Fibroblast of the conjunctiva (primary cell): Measurements from ENCODE around the gene FUT2.

Experiments used
- DNase-seq: peaks from one replicate; pipeline ENCODE4 v3.0.0-alpha.2; 2010; ENCODE audit warnings: low read depth

Gene FUT2

GRCh38 chr19:48726556-48726955, 30.8 kb downstream of the FUT2 start:
- DNase-seq: no peak

- no peak for DNase-seq
Measured at GRCh38 chr19:48728911-48729664, 33.3 kb downstream of the FUT2 start.

- DNase-seq: no peak
Measured at GRCh38 chr19:48731452-48731851, 35.7 kb downstream of the FUT2 start.

GRCh38 chr19:48734625-48735024, 38.9 kb downstream of the FUT2 start:
- DNase-seq: no peak

- DNase-seq: no peak
Measured at GRCh38 chr19:48735031-48735615, 39.4 kb downstream of the FUT2 start.

- DNase-seq: no peak
Measured at GRCh38 chr19:48737360-48737998, 41.7 kb downstream of the FUT2 start.

GRCh38 chr19:48738557-48739403, 43.0 kb downstream of the FUT2 start:
- peak; percentile 46 for DNase-seq

- DNase-seq: no peak
Measured at GRCh38 chr19:48739404-48740163, 43.8 kb downstream of the FUT2 start.

GRCh38 chr19:48740164-48740972, 44.6 kb downstream of the FUT2 start, which contains the start of gene RASIP1:
Gene RASIP1, minus strand, starts transcription at chr19:48740610. Its CDS starts 328 bp downstream, at chr19:48740282.
- DNase-seq: no peak

- DNase-seq: no peak
Measured at GRCh38 chr19:48741129-48741999, 45.6 kb downstream of the FUT2 start.

- DNase-seq: no peak
Measured at GRCh38 chr19:48742096-48742495, 46.3 kb downstream of the FUT2 start.

- DNase-seq: no peak
Measured at GRCh38 chr19:48745208-48745995, 49.6 kb downstream of the FUT2 start.

GRCh38 chr19:48746110-48746509, 50.3 kb downstream of the FUT2 start:
- DNase-seq: no peak

GRCh38 chr19:48746738-48747575, 51.2 kb downstream of the FUT2 start, which contains the start of gene IZUMO1:
Gene IZUMO1, minus strand, starts transcription at chr19:48746909. Its CDS starts 1,050 bp downstream, at chr19:48745859.
- DNase-seq: peak; percentile 73

GRCh38 chr19:48749571-48750198, 53.9 kb downstream of the FUT2 start:
- no peak for DNase-seq

- DNase-seq: no peak
Measured at GRCh38 chr19:48750351-48750750, 54.6 kb downstream of the FUT2 start.

GRCh38 chr19:48750771-48751504, 55.2 kb downstream of the FUT2 start:
- DNase-seq: no peak
